AG04449 (cell line): ENCODE data around the gene WIZ.
A peak's percentile ranks its signal among the peaks of the same experiment; 100 is the strongest.
"Not testable (repeated sequence)": the region's sequence is repeated elsewhere in the genome, so short reads cannot be mapped to it uniquely, and the experiment has no call there.

Source experiments
- CTCF ChIA-PET: fragments of 350-600 bp; formaldehyde crosslinking; extraction: SDS; loops from one replicate; lab custom pipeline; 2021; ENCODE audit warnings: antibody characterized with exemption; lab: Yijun Ruan, JAX
- POLR2A ChIA-PET: fragments of 400-600, 350-600 bp; formaldehyde crosslinking; extraction: SDS; loops from one replicate; lab custom pipeline; 2020; ENCODE audit warnings: antibody characterized with exemption, inconsistent platforms; lab: Yijun Ruan, JAX
- DNase-seq: peaks from one replicate; pipeline ENCODE4 v3.0.0-alpha.2; 2010; ENCODE audit warnings: low read depth, low spot score
- H3K4me3 ChIP-seq: 2 replicates; pipeline ENCODE4 v1.5.1; 2011; ENCODE audit warnings: low read depth, mild to moderate bottlenecking, control low read depth, low read length
- CTCF ChIP-seq: IDR thresholded peaks from one replicate; pipeline ENCODE4 v1.5.1; 2011; ENCODE audit warnings: mild to moderate bottlenecking, moderate library complexity, low read length, control low read depth, inconsistent platforms; ENCODE audit not compliant: insufficient read depth; ENCODE audit errors: missing control alignments

WIZ gene

GRCh38 chr19:15449620-15450527 lies at the start of gene WIZ:
WIZ (minus strand) TSS chr19:15449956; CDS start chr19:15448307, 1,649 bp downstream.
- peak within 1 kb of the TSS; percentile 70 for H3K4me3 ChIP-seq
- no peak for TF ChIP-seq CTCF
- CTCF ChIA-PET = no interaction called here
- no peak for DNase-seq
- POLR2A ChIA-PET = no interaction called here

- DNase-seq = no peak
- ChIA-PET CTCF (no interaction called here), POLR2A (no interaction called here)
These were observed 49.2 kb upstream of the WIZ start for GRCh38 chr19:15498910-15499309.

GRCh38 chr19:15498156-15498858 lies 48.6 kb upstream of the WIZ start:
- TF ChIP-seq CTCF = no peak
- POLR2A ChIA-PET = no interaction called here
- no peak overlapping the region for H3K4me3 ChIP-seq
- CTCF ChIA-PET = no interaction called here
- no peak for DNase-seq

More at GRCh38 chr19:15498910-15499309, 49.2 kb upstream of the WIZ start:
- no peak for TF ChIP-seq CTCF
- no peak overlapping the region for H3K4me3 ChIP-seq

- no peak overlapping the region for H3K4me3 ChIP-seq
- CTCF ChIA-PET = no interaction called here
- no peak for DNase-seq
- TF ChIP-seq CTCF = no peak
- POLR2A ChIA-PET = no interaction called here
These were observed 45.4 kb upstream of the WIZ start for GRCh38 chr19:15495151-15495550.

- no peak for DNase-seq
- no peak for TF ChIP-seq CTCF
- no peak overlapping the region for H3K4me3 ChIP-seq
- CTCF ChIA-PET = no interaction called here
- POLR2A ChIA-PET = no interaction called here
These were observed 38.9 kb upstream of the WIZ start for GRCh38 chr19:15488489-15489226.

- POLR2A ChIA-PET = no interaction called here
- no peak overlapping the region for H3K4me3 ChIP-seq
- CTCF ChIA-PET = no interaction called here
- no peak for DNase-seq
- TF ChIP-seq CTCF = no peak
These were observed 37.3 kb upstream of the WIZ start for GRCh38 chr19:15487038-15487437.

GRCh38 chr19:15485768-15486167 lies 36.0 kb upstream of the WIZ start:
- DNase-seq, POLR2A ChIA-PET: not testable (repeated sequence)

GRCh38 chr19:15480996-15481395 lies 31.2 kb upstream of the WIZ start:
- DNase-seq, H3K4me3 ChIP-seq, POLR2A ChIA-PET: not testable (repeated sequence)
- CTCF ChIA-PET = interaction anchor here (0.9 kb wide), 1 partner anchor 389 kb away, joined by 3 read pairs; no protein-coding TSS in a partner anchor

More at GRCh38 chr19:15485768-15486167, 36.0 kb upstream of the WIZ start:
- H3K4me3 ChIP-seq = not testable (repeated sequence)
- CTCF ChIA-PET = interaction anchor here (0.8 kb wide), 1 partner anchor 26 kb away, joined by 3 read pairs; no protein-coding TSS in a partner anchor
